H1 (cell line): ENCODE data around the gene CCDC93.

ENCODE experiments used
- BCL11A ChIP-seq, 2 experiments: IDR thresholded peaks; one replicate each; pipeline ENCODE4 v1.6.1; 2011; ENCODE audit warnings: low read depth in 2 of 2, low read length in 2 of 2, mild to moderate bottlenecking in 2 of 2
- CTCF ChIP-seq, 3 experiments: IDR thresholded peaks; 1 replicate in 2 of 3; 2 replicates in 1 of 3; pipeline versions ENCODE4 v1.5.1 to v1.6.1; 2011; ENCODE audit warnings: low read length in 3 of 3, mild to moderate bottlenecking in 3 of 3, inconsistent platforms in 2 of 3, low read depth in 1 of 3, moderate library complexity in 1 of 3; ENCODE audit not compliant: insufficient read depth in 1 of 3; ENCODE audit errors: control extremely low read depth in 1 of 3
- PHF8 ChIP-seq: fragments of 200-600 bp; sonication (generic); conservative IDR thresholded peaks from 2 replicates; pipeline ENCODE4 v1.7.1; 2012; ENCODE audit warnings: low read depth, mild to moderate bottlenecking, inconsistent platforms, low read length, moderate library complexity
- TCF12 ChIP-seq: IDR thresholded peaks from 2 replicates; pipeline ENCODE4 v1.6.1; 2011; ENCODE audit warnings: low read depth, mild to moderate bottlenecking, low read length
- TEAD4 ChIP-seq: IDR thresholded peaks from 2 replicates; pipeline ENCODE4 v1.6.1; 2012; ENCODE audit warnings: low read depth, low read length, inconsistent platforms, mixed read lengths
- USF2 ChIP-seq: IDR thresholded peaks from 2 replicates; pipeline ENCODE4 v1.6.1; 2011; ENCODE audit warnings: low read length, improper control_type of control experiment

- TF ChIP-seq TEAD4, result no peak
- TF ChIP-seq TCF12, result no peak
- no peak for TF ChIP-seq BCL11A (IDR thresholded peaks at IDR 0.05; ENCODE audit: low read depth in 2 of 2, low read length in 2 of 2)
- no peak for TF ChIP-seq PHF8
- TF ChIP-seq USF2, result no peak
- TF ChIP-seq CTCF (IDR thresholded peaks at IDR 0.05; ENCODE audit: control extremely low read depth in 1 of 3, insufficient read depth in 1 of 3, low read depth in 1 of 3, low read length in 3 of 3), result no peak
Observed at GRCh38 chr2:117936871-117937428, 76.9 kb downstream of the CCDC93 start.
